ENCODE results near the gene MRPL12.
"Not testable (repeated sequence)": the region's sequence is repeated elsewhere in the genome, so short reads cannot be mapped to it uniquely, and the experiment has no call there.

Gene MRPL12

DNA sequence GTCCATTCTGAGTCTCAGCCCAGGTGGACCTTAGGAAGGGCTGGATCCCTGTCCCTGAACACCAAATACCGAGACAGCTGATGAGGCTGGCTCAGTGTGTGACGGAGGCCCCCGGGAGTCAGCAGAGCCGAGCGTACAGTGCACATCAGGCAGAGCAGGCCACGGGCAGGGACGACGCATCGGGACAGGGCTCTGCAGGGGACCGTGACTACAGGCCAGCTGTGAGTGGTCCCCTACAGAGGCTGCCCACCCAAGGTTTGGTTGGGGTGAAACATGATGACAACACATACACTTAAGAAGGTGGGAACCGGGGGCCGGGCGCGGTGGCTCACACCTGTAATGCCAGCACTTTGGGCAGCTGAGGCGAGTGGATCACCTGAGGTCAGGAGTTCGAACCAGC, 30.2 kb upstream of the MRPL12 start:
- peaks cover 14% of the 10 kb centered on the region for H3K4me1 Mint-ChIP-seq (ENCODE audit: low read depth)
- H3K27me3 Mint-ChIP-seq, result no peaks in the 10 kb centered on the region
- peaks cover 35% of the 10 kb centered on the region for H3K36me3 Mint-ChIP-seq (ENCODE audit: low read depth)
- H3K9me3 Mint-ChIP-seq, result no peaks in the 10 kb centered on the region
- H3K27ac Mint-ChIP-seq, result no peak overlapping the region
- no peak overlapping the region for H3K4me3 Mint-ChIP-seq

- Mint-ChIP-seq H3K4me1 (ENCODE audit: low read depth) (peaks cover 9% of the 10 kb centered on the region), H3K4me3 (no peak overlapping the region), H3K27me3 (no peaks in the 10 kb centered on the region), H3K27ac (no peak overlapping the region), H3K36me3 (ENCODE audit: low read depth) (peaks cover 29% of the 10 kb centered on the region), H3K9me3 (no peaks in the 10 kb centered on the region)
Observed at GRCh38 chr17:81673561-81674258, 29.5 kb upstream of the MRPL12 start.

GRCh38 chr17:81675515-81676221, 27.5 kb upstream of the MRPL12 start:
- H3K9me3 Mint-ChIP-seq, H3K27ac Mint-ChIP-seq: not testable (repeated sequence)

GRCh38 chr17:81676906-81677305, 26.3 kb upstream of the MRPL12 start:
- Mint-ChIP-seq H3K9me3 (no peaks in the 10 kb centered on the region), H3K4me3 (no peak overlapping the region), H3K27ac (no peak overlapping the region), H3K36me3 (ENCODE audit: low read depth) (peaks cover 19% of the 10 kb centered on the region), H3K27me3 (no peaks in the 10 kb centered on the region), H3K4me1 (ENCODE audit: low read depth) (peaks cover 5% of the 10 kb centered on the region)

More at GRCh38 chr17:81675515-81676221, 27.5 kb upstream of the MRPL12 start:
- not testable (repeated sequence) for H3K4me1 Mint-ChIP-seq (ENCODE audit: low read depth); H3K4me3 Mint-ChIP-seq; H3K27me3 Mint-ChIP-seq
- H3K36me3 Mint-ChIP-seq (ENCODE audit: low read depth), result peaks cover 24% of the 10 kb centered on the region

GRCh38 chr17:81680150-81680549, 23.0 kb upstream of the MRPL12 start:
- H3K27ac Mint-ChIP-seq, result no peak overlapping the region
- H3K4me1 Mint-ChIP-seq (ENCODE audit: low read depth), result peaks cover 27% of the 10 kb centered on the region
- H3K36me3 Mint-ChIP-seq (ENCODE audit: low read depth), result peaks cover 15% of the 10 kb centered on the region
- H3K27me3 Mint-ChIP-seq, result no peaks in the 10 kb centered on the region
- no peaks in the 10 kb centered on the region for H3K9me3 Mint-ChIP-seq
- H3K4me3 Mint-ChIP-seq, result no peak overlapping the region

- Mint-ChIP-seq H3K27ac (no peak overlapping the region), H3K4me3 (no peak overlapping the region), H3K4me1 (ENCODE audit: low read depth) (peaks cover 29% of the 10 kb centered on the region), H3K27me3 (no peaks in the 10 kb centered on the region), H3K36me3 (ENCODE audit: low read depth) (peaks cover 23% of the 10 kb centered on the region), H3K9me3 (no peaks in the 10 kb centered on the region)
Observed at GRCh38 chr17:81681672-81682071, 21.5 kb upstream of the MRPL12 start.

GRCh38 chr17:81682565-81683207, 20.5 kb upstream of the MRPL12 start:
- Mint-ChIP-seq H3K27ac (peak overlapping the region; percentile 87), H3K27me3 (no peaks in the 10 kb centered on the region), H3K4me3 (peak overlapping the region; percentile 94), H3K9me3 (no peaks in the 10 kb centered on the region), H3K4me1 (ENCODE audit: low read depth) (peaks cover 35% of the 10 kb centered on the region), H3K36me3 (ENCODE audit: low read depth) (peaks cover 32% of the 10 kb centered on the region)

DNA sequence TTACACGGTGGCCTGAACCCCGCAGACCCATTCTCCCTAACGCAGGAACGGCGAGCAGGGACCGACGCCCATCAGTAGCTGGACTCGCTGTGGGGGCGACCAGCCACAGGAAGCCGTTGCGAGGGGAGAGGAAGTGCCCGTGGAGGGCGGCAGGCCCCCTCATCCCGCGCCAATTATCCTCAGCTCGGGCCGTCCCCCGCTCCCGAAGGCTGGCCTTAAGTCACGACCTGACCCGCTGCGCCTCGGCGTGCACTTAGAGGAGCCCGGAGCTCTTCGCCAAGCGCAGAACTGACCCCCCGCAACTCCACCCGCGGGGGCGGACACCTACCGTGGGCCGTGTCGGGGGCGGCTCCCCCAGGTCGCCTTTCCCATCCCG, 20.0 kb upstream of the MRPL12 start:
- H3K36me3 Mint-ChIP-seq (ENCODE audit: low read depth), result peaks cover 32% of the 10 kb centered on the region

DNA sequence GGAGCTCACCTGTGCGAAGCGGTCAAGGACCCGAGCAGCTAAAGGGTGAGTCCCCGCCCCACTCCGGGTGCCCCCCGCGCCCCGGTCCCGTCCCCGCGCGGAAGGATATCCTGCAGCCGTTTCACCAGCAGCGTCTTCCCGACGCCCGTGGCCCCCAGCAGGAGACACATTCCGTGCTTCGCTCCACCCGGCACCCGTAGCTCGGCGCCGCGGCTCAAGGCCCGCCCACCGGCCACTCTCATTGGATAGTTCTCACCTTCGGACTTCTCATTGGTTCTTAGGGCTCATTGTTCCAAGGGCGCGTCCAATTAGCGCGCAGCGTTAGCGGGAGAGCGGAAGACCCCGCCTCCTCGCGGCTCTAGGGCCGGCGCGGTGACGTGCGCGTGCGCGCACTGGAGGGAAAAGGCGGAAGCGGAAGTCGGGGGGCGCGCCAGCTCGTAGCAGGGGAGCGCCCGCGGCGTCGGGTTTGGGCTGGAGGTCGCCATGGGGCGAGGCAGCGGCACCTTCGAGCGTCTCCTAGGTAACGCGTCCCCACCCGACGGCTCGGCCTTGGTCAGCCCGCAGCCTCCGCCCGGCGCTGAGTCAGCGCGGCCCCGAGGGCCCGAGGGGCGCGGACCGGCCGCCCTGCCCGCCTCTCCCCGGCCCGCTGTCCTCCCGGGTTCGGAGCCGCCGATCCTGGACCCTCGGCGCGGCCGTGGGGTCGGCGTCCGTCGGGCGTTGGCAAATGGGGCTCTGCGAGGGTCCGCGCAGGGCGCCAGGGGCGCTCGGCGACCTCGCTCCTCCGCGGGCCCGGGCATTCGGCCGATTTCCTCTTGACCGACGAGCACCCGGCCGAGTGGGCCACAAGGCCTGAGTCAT, 19.4 kb upstream of the MRPL12 start, which contains the start of the genes ARL16 and HGS:
Gene ARL16 (minus strand): TSS at position 214 of the 858 bp plus-strand sequence. CDS start 44 bp downstream, at position 170.
Gene HGS (plus strand): TSS at position 428 of the 858 bp plus-strand sequence. CDS start 56 bp downstream, at position 484.
- H3K27me3 Mint-ChIP-seq, result no peaks in the 10 kb centered on the region
- peaks cover 35% of the 10 kb centered on the region for H3K4me1 Mint-ChIP-seq (ENCODE audit: low read depth)
- peaks cover 36% of the 10 kb centered on the region for H3K36me3 Mint-ChIP-seq (ENCODE audit: low read depth)
- H3K9me3 Mint-ChIP-seq, result no peaks in the 10 kb centered on the region
- H3K4me3 Mint-ChIP-seq, result peak within 1 kb of the TSS; percentile 94
- H3K27ac Mint-ChIP-seq, result peak within 1 kb of the TSS; percentile 92

More for the DNA sequence above, 20.0 kb upstream of the MRPL12 start:
- Mint-ChIP-seq H3K27me3 (no peaks in the 10 kb centered on the region), H3K4me3 (peak overlapping the region; percentile 94), H3K27ac (peak overlapping the region; percentile 92), H3K9me3 (no peaks in the 10 kb centered on the region), H3K4me1 (ENCODE audit: low read depth) (peaks cover 35% of the 10 kb centered on the region)

- peak overlapping the region; percentile 94 for H3K4me3 Mint-ChIP-seq
- H3K27me3 Mint-ChIP-seq, result no peaks in the 10 kb centered on the region
- peaks cover 35% of the 10 kb centered on the region for H3K4me1 Mint-ChIP-seq (ENCODE audit: low read depth)
- peak overlapping the region; percentile 88 for H3K27ac Mint-ChIP-seq
- peaks cover 42% of the 10 kb centered on the region for H3K36me3 Mint-ChIP-seq (ENCODE audit: low read depth)
- H3K9me3 Mint-ChIP-seq, result no peaks in the 10 kb centered on the region
Observed at GRCh38 chr17:81684442-81684911, 18.7 kb upstream of the MRPL12 start.

GRCh38 chr17:81685108-81685507, 18.1 kb upstream of the MRPL12 start:
- Mint-ChIP-seq H3K4me1 (ENCODE audit: low read depth) (peaks cover 35% of the 10 kb centered on the region), H3K9me3 (no peaks in the 10 kb centered on the region), H3K36me3 (ENCODE audit: low read depth) (peaks cover 48% of the 10 kb centered on the region), H3K27ac (peak overlapping the region; percentile 88), H3K4me3 (peak overlapping the region; percentile 94), H3K27me3 (no peaks in the 10 kb centered on the region)

DNA sequence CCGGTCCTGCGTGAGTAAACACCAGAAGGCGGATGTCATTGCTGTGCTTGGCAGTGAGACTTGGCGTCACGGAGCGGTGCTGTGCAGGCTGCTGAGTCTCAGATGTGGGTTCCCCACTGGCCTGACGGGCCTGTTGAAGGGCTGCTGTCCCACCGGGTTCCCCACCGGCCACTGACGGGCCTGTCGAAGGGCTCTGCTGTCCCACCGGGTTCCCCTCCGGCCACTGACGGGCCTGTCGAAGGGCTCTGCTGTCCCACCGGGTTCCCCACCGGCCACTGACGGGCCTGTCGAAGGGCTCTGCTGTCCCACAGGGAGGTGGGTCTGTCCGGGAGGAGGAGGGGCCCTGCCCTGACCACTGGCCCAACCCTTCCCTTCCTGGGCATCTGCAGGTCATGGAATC, 16.6 kb upstream of the MRPL12 start:
- Mint-ChIP-seq H3K27ac (peak overlapping the region; percentile 26), H3K36me3 (ENCODE audit: low read depth) (peaks cover 51% of the 10 kb centered on the region), H3K9me3 (no peaks in the 10 kb centered on the region), H3K27me3 (no peaks in the 10 kb centered on the region), H3K4me3 (no peak overlapping the region), H3K4me1 (ENCODE audit: low read depth) (peaks cover 35% of the 10 kb centered on the region)

GRCh38 chr17:81687770-81688541, 15.2 kb upstream of the MRPL12 start:
- Mint-ChIP-seq H3K36me3 (ENCODE audit: low read depth) (peaks cover 59% of the 10 kb centered on the region), H3K4me3 (no peak overlapping the region), H3K9me3 (no peaks in the 10 kb centered on the region), H3K4me1 (ENCODE audit: low read depth) (peaks cover 27% of the 10 kb centered on the region), H3K27me3 (no peaks in the 10 kb centered on the region), H3K27ac (peak overlapping the region; percentile 26)

GRCh38 chr17:81688616-81689015, 14.6 kb upstream of the MRPL12 start:
- Mint-ChIP-seq H3K27ac (no peak overlapping the region), H3K36me3 (ENCODE audit: low read depth) (peaks cover 59% of the 10 kb centered on the region), H3K27me3 (no peaks in the 10 kb centered on the region), H3K4me3 (no peak overlapping the region), H3K4me1 (ENCODE audit: low read depth) (peaks cover 24% of the 10 kb centered on the region), H3K9me3 (no peaks in the 10 kb centered on the region)
